GM12891 (cell line): ENCODE measurements around the gene PRDM16.

Source experiments
- POLR2AphosphoS5 ChIP-seq: IDR thresholded peaks from 2 replicates; pipeline ENCODE4 v1.6.1; 2011; ENCODE audit warnings: low read depth, low read length, control low read depth
- TAF1 ChIP-seq: IDR thresholded peaks from 2 replicates; pipeline ENCODE4 v1.6.1; 2011; ENCODE audit warnings: low read depth, low read length, control low read depth

GRCh38 chr1:3078430-3078861, 9.4 kb downstream of the PRDM16 start:
- TF ChIP-seq POLR2AphosphoS5 (no peak), TAF1 (no peak)
